HCT116 (cell line): Measurements from ENCODE around the gene NFS1. TPM values are rescaled to one million over a fixed set of nuclear protein-coding genes. Genes with fewer than 3 reads are reported as not detected.

Experiments used
- ATAC-seq: fragments of 200-7000 bp; cut with Tn5 transposase; 2 replicates; pipeline ENCODE4 v1.9.1; 2020; ENCODE audit warnings: mild to moderate bottlenecking, moderate library complexity
- BruUV-seq: library from RNA; stranded (reverse); fragments of 400-500 nt; replicated peaks from 2 replicates; lab custom pipeline; 2021; lab: Mats Ljungman, UMichigan
- CTCF ChIA-PET: fragments of 300-600 bp; sonication (Branson Sonifier 250); formaldehyde crosslinking; loops from one replicate; lab custom pipeline; 2021; ENCODE audit warnings: antibody characterized with exemption; lab: Charles Lee
- POLR2A ChIA-PET: fragments of 300-600, 350-600 bp; sonication (Branson Sonifier 250); formaldehyde crosslinking; loops from one replicate; lab custom pipeline; 2021; ENCODE audit warnings: antibody characterized with exemption; lab: Charles Lee
- RAD21 ChIA-PET, 2 experiments: fragments of 300-600 bp; sonication (Branson Sonifier 250); formaldehyde crosslinking; loops; one replicate each; lab custom pipeline; 2023; ENCODE audit warnings: low total read pairs in 2 of 2; ENCODE audit not compliant: uncharacterized antibody in 2 of 2, unreplicated experiment in 2 of 2, low non-redundant PET in 1 of 2; lab: Charles Lee
- DNase-seq: peaks from one replicate; pipeline ENCODE4 v3.0.0-alpha.2; 2010; ENCODE audit warnings: low read depth, low spot score
- H2AFZ ChIP-seq: fragments of 200-600 bp; shearing (Covaris generic), sonication (generic); 2 replicates; pipeline ENCODE4 v1.6.1; 2017; ENCODE audit warnings: low read depth, mixed run types, mixed read lengths, antibody characterized with exemption, low read length; ENCODE audit not compliant: poor library complexity, severe bottlenecking
- H3K27ac ChIP-seq: 2 replicates; pipeline ENCODE4 v1.5.1; 2012; ENCODE audit warnings: low read depth, low read length
- H3K27me3 ChIP-seq: fragments of 200-600 bp; sonication (generic); 2 replicates; pipeline ENCODE4 v1.6.1; 2016; ENCODE audit warnings: mixed run types, low read length, mixed read lengths; ENCODE audit not compliant: insufficient read depth
- H3K36me3 ChIP-seq, 2 experiments: fragments of 200-500 bp in 1 of 2; fragments of 200-600 bp in 1 of 2; sonication (Bioruptor generic) in 1 of 2; sonication (generic) in 1 of 2; 2 replicates each; pipeline versions ENCODE4 v1.5.1 to v1.6.1; 2014 to 2016; ENCODE audit warnings: low read length in 2 of 2, inconsistent platforms in 1 of 2, mixed read lengths in 1 of 2, mixed run types in 1 of 2; ENCODE audit not compliant: insufficient read depth in 2 of 2, control insufficient read depth in 1 of 2
- H3K4me1 ChIP-seq, 2 experiments: fragments of 200-600 bp in 1 of 2; sonication (generic) in 1 of 2; 2 replicates each; pipeline versions ENCODE4 v1.5.1 to v1.6.1; 2012 to 2017; ENCODE audit warnings: low read length in 2 of 2, inconsistent platforms in 1 of 2, mild to moderate bottlenecking in 1 of 2, mixed read lengths in 1 of 2, mixed run types in 1 of 2, moderate library complexity in 1 of 2; ENCODE audit not compliant: insufficient read depth in 2 of 2, control insufficient read depth in 1 of 2
- H3K4me2 ChIP-seq: fragments of 200-600 bp; sonication (generic); 2 replicates; pipeline ENCODE4 v1.6.1; 2017; ENCODE audit warnings: mixed run types, low read length, mixed read lengths
- H3K4me3 ChIP-seq, 2 experiments: fragments of 200-600 bp in 1 of 2; sonication (generic) in 1 of 2; replicated peaks in 1 of 2; 2 replicates each; pipeline ENCODE4 v1.5.1; 2011 to 2016; ENCODE audit warnings: low read length in 2 of 2, control low read depth in 1 of 2, low read depth in 1 of 2, mild to moderate bottlenecking in 1 of 2, mixed read lengths in 1 of 2, mixed run types in 1 of 2
- H3K79me2 ChIP-seq: fragments of 200-600 bp; sonication (generic); 2 replicates; pipeline ENCODE4 v1.6.1; 2017; ENCODE audit warnings: mild to moderate bottlenecking, mixed run types, low read length, moderate library complexity, mixed read lengths; ENCODE audit not compliant: insufficient read depth
- H3K9ac ChIP-seq: fragments of 200-600 bp; sonication (generic); 2 replicates; pipeline ENCODE4 v1.6.1; 2016; ENCODE audit warnings: low read length, mixed read lengths
- H3K9me2 ChIP-seq: fragments of 200-600 bp; sonication (generic), shearing (Covaris generic); 2 replicates; pipeline ENCODE4 v1.6.1; 2017; ENCODE audit warnings: mixed run types, mild to moderate bottlenecking, moderate library complexity; ENCODE audit not compliant: insufficient read depth
- H3K9me3 ChIP-seq, 2 experiments: fragments of 200-500 bp in 1 of 2; fragments of 200-600 bp in 1 of 2; sonication (Bioruptor generic) in 1 of 2; sonication (generic) in 1 of 2; 2 replicates each; pipeline ENCODE4 v1.6.1; 2014 to 2017; ENCODE audit warnings: low read length in 2 of 2, mixed read lengths in 2 of 2, inconsistent platforms in 1 of 2, low read depth in 1 of 2, mild to moderate bottlenecking in 1 of 2, mixed run types in 1 of 2, moderate library complexity in 1 of 2; ENCODE audit not compliant: control insufficient read depth in 1 of 2, insufficient read depth in 1 of 2
- H4K20me1 ChIP-seq: fragments of 200-600 bp; sonication (generic), shearing (Covaris generic); 2 replicates; pipeline ENCODE4 v1.6.1; 2017; ENCODE audit warnings: mixed run types, mild to moderate bottlenecking, moderate library complexity; ENCODE audit not compliant: insufficient read depth
- ATF3 ChIP-seq: IDR thresholded peaks from 2 replicates; pipeline ENCODE4 v1.6.1; 2012
- CBX3 ChIP-seq: IDR thresholded peaks from 2 replicates; pipeline ENCODE4 v1.6.1; 2012; ENCODE audit warnings: low read depth
- ELF1 ChIP-seq: IDR thresholded peaks from 2 replicates; pipeline ENCODE4 v1.6.1; 2012; ENCODE audit warnings: low read depth, borderline replicate concordance
- EZH2 ChIP-seq: fragments of 200-600 bp; sonication (generic); IDR thresholded peaks from 2 replicates; pipeline ENCODE4 v1.6.1; 2017; ENCODE audit warnings: antibody characterized with exemption, mixed run types
- FOSL1 ChIP-seq: IDR thresholded peaks from 2 replicates; pipeline ENCODE4 v1.6.1; 2012; ENCODE audit warnings: low read depth
- MAX ChIP-seq: IDR thresholded peaks from 2 replicates; pipeline ENCODE4 v1.6.1; 2012
- POLR2AphosphoS5 ChIP-seq: IDR thresholded peaks from 2 replicates; pipeline ENCODE4 v1.6.1; 2011; ENCODE audit warnings: mild to moderate bottlenecking, low read depth, low read length, moderate library complexity
- YY1 ChIP-seq: IDR thresholded peaks from 2 replicates; pipeline ENCODE4 v1.6.1; 2011; ENCODE audit warnings: low read length, low read depth, moderate library complexity, mild to moderate bottlenecking; ENCODE audit not compliant: insufficient replicate concordance; ENCODE audit errors: extremely low read depth
- ZNF274 ChIP-seq: fragments of 200-500 bp; sonication (Bioruptor generic); IDR thresholded peaks from 2 replicates; pipeline ENCODE4 v1.6.1; 2014; ENCODE audit warnings: mild to moderate bottlenecking, low read depth, low read length, inconsistent platforms
- intact Hi-C: fragments of 100-400 bp; cut with micrococcal nuclease; formaldehyde crosslinking; loops from 2 replicates; pipeline ENCODE4 v1.10.0; 2022
- total RNA-seq: library from RNA; stranded (reverse); gene quantifications from one replicate; pipeline ENCODE4 v1.2.1, GENCODE V29; 2021; ENCODE audit not compliant: unreplicated experiment

Gene NFS1
- total RNA-seq, 1 experiment from 2014 or later, result 33.9 TPM

DNA sequence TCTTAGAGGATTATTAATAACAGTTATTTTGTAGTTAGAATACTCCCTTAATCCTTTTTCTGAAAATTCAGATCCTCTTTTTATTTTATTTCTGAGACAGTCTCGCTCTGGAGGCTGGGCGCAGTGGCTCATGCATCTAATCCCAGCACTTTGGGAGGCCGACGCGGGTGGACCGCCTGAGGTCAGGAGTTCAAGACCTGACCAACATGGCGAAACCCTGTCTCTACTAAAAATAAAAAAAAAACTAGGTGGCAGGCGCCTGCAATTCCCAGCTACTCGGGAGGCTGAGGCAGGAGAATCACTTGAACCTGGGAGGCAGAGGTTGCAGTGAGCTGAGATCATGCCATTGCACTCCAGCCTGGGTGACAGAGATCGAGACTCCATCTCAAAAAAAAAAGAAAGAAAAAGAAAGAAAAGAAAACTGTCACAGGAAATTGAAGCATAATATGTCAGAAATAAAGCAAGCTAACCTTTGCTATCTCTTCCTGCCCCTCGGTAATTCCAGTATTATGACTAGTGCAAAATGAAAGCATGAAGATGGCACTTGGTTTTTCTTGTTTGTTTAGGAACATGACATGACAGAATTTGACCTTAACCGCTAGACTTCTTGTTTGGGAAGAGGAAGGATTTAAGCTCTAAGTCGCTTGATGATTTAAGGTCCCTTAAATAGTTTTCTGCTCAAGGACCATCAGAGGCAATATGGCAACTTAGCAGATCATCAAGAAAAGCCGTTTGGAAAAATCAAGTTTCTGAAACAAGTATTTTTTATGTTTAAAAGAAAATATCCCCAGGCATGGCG lies 44.7 kb upstream of the NFS1 start (continued):
- no peak for TF ChIP-seq POLR2AphosphoS5
- no peak for TF ChIP-seq CBX3
- TF ChIP-seq ATF3, result no peak
- no peak for TF ChIP-seq FOSL1
- TF ChIP-seq EZH2, result no peak
- TF ChIP-seq YY1, result no peak
- TF ChIP-seq, all 23 proteins: peak for 0

GRCh38 chr20:35742741-35743523 lies 43.8 kb upstream of the NFS1 start:
- CTCF ChIA-PET, result interaction anchor here (1.0 to 1.8 kb wide), 5 partner anchors 28 to 250 kb away, joined by 4 to 10 read pairs (median 5); partner anchors contain the start of gene SCAND1
- ATAC-seq (no peak), DNase-seq (no peak)
- Histone ChIP-seq H3K9me2 (no peaks in the 10 kb centered on the region), H3K4me2 (peak overlapping the region; percentile 90), H3K4me3 (peak overlapping the region; percentile 68 to 90), H3K4me1 (peaks cover 10 to 28% of the 10 kb centered on the region in 2 experiments), H3K9ac (peak overlapping the region; percentile 80), H3K36me3 (peaks cover 20 to 27% of the 10 kb centered on the region in 2 experiments), H4K20me1 (peaks cover 25% of the 10 kb centered on the region; the same call in 1 of the 2 replicates), H3K9me3 (no peaks in the 10 kb centered on the region), H3K27ac (peak overlapping the region; percentile 71), H3K27me3 (no peaks in the 10 kb centered on the region), H2AFZ (no peak overlapping the region), H3K79me2 (peaks cover 50% of the 10 kb centered on the region)
- POLR2A ChIA-PET, result interaction anchor here (0.7 to 5.2 kb wide), 40 partner anchors 8 to 384 kb away, joined by 3 to 58 read pairs (median 5); partner anchors contain the start of genes CPNE1, ERGIC3, NFS1 and PHF20
- RAD21 ChIA-PET, result interaction anchor here in 1 of 2 experiments (0.7 kb wide), 2 partner anchors 29 to 150 kb away, joined by 3 read pairs; partner anchors contain the start of gene PHF20
- intact Hi-C loops, result loop anchor here (2.0 to 10.0 kb wide), 2 partner anchors 142 to 212 kb away; partner anchors contain the start of gene SCAND1
- BruUV-seq, result TSS peak; percentile 97
- no peak for TF ChIP-seq ELF1
- TF ChIP-seq MAX, result no peak
- TF ChIP-seq ZNF274, result no peak
- no peak for TF ChIP-seq YY1
